ENCODE data around the gene PPFIBP1.
A peak's percentile ranks its signal among the peaks of the same experiment; 100 is the strongest.
"Not testable (repeated sequence)": the region's sequence is repeated elsewhere in the genome, so short reads cannot be mapped to it uniquely, and the experiment has no call there.

The PPFIBP1 gene

DNA sequence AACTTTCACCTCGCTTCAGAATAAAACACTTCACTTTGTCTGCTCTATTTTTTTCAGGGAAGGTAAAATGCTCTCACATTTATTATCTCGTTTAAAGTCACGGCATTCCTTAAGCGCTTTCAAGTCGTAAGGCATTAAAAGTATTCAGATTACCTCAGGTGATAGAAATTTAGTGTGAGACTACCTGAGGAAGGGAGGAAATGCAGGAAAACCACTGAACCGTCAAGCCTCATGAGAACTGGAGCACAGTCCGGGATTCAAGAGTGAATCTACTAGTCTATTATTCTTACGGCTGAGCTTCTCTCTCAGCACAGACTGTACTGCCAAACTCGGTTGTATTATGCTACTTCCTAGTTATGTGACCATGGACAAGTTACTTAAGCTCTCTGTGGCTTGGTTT lies 8.3 kb upstream of the PPFIBP1 start:
- no peak for DNase-seq

DNA sequence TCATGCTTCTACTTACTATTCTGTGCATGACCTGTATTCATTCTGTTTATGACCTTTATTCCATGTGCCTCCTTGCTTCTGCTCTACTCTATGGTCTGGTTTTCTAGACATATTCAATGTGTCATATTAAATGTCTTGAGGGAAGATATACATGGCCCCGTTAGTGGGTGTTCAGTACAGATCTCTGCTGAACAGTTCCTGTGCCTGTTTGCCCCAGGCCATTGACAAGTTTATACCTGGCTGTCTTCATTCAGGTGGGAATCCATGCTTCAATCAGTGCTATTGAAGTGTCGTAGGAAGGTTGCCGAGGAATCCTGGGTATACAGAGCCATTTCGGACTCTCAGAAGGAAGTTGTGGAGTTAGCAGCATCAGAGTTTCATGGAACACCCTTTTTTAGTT lies 7.4 kb upstream of the PPFIBP1 start:
- no peak for DNase-seq

DNA sequence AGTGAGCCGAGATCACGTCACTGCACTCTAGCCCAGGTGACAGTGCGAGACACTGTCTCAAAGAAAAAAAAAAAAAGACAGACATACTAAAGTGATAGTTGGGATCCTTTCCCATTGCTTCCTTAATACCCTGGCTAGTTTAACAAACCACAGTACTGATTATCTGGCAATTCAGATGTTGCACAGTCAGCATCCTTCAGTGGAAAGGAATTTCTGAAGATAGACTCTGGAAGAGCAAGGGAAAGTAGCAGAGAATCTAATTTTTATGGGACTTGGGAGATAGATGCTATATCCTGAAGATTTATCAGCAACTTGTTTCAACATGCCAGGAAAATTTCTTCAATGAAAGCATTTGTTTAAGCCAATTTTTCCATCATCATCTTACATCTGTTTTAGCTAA lies 6.5 kb upstream of the PPFIBP1 start:
- no peak for DNase-seq

DNA sequence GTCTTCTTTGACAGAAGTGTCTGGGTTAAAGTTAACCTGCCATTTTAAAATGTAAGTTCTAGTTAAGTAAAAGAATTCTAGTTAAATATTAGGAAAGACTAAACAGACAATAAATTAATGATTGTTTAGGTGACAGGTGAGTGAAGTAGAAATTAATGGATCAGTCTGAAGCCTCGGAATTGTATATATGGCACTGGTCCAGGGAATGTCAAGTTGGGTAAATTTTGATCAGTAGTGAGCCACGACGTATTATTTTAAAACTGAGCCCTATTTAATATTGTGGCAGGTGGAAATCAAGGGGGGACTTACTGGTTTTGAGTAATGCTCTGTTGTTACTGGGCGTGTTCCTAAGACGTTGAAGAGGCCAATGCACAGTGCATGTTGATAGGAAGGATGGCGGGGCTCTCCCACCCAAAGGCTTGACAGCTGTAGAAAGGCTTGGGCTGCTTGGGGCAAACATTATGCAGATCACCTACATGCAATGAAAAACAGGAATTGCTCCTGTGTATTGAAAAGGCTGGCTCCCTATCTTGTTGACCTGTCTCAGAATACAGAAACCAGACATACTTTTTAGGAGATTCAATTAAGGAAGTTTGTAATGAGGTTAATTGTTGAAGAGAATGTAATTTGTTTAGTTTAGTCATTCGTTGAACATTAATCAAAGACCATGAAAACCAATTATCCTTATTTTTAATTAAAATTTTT lies 5.9 kb upstream of the PPFIBP1 start:
- DNase-seq, result no peak

DNA sequence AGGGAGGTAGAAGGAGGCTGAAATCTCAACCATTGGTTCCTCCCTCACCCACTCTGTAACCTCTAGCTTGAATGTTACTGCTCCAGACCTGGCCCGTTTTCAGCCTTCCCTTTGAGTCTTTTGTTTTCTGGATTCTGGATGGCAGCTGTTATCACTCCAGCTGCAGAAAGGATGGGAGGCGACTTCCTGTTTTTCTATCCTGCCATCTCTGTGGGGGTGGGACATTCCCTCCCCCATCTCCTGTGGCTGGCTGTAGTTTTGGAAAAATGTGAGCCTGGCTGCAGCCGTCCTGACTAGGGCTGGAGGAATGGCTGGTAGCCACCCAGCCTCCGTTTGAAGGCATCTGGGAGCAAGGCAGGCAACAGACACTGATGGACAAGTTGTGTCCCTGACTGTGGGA lies 2.9 kb upstream of the PPFIBP1 start:
- DNase-seq, result no peak

DNA sequence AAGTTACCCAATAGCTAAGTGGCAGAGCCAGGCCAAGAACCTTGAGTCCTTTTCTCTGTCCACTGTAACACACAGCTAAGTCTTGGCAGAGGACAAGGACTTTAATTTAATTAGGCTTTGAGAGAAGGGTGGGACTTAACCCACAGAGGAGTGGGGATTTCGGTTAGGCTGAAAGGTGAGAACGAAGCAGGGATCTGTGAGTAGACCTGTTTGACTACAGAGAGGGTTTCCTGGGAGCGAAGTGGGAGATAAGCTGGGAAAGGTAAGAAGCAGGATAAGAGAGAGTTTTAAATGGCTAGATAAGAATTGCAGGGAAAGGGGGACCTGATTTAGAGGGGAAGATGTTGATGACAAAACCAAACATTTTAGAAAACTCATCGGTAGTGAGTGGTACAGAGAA lies 2.0 kb upstream of the PPFIBP1 start:
- DNase-seq, result no peak

DNA sequence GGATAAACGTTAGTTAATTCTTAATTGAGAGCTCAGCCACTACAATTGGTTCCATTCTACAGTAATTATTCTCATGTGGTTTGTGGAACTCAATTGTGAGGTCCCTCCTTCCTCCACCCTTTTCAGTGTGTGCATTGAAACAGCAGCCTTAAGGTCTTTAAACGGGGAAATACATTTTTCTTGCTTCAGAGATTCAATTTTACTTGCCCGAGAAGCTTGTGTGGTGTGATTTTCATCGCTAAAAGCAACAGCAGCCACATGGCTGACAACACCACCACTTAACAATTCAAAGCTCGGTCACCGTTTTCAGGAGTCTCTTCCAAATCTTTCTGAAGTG lies 733 bp upstream of the PPFIBP1 start:
- DNase-seq, result no peak

DNA sequence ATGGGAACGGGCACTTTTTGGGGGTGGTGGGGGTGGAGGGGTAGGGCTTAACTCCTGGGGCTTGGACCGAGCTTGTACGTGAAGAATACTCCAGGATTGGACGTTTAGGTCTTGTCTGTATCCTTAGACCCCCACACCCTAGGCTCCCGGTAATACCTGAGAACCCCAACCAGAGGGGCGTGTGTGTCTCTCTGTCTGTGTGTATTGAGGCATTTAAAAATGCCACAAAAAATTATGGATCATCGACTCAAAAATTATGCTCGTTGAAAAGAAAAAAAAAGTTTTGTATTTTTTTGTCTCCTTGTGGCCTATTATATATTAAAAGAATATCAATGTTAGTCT lies 459 bp downstream of the PPFIBP1 start:
- DNase-seq, result no peak

DNA sequence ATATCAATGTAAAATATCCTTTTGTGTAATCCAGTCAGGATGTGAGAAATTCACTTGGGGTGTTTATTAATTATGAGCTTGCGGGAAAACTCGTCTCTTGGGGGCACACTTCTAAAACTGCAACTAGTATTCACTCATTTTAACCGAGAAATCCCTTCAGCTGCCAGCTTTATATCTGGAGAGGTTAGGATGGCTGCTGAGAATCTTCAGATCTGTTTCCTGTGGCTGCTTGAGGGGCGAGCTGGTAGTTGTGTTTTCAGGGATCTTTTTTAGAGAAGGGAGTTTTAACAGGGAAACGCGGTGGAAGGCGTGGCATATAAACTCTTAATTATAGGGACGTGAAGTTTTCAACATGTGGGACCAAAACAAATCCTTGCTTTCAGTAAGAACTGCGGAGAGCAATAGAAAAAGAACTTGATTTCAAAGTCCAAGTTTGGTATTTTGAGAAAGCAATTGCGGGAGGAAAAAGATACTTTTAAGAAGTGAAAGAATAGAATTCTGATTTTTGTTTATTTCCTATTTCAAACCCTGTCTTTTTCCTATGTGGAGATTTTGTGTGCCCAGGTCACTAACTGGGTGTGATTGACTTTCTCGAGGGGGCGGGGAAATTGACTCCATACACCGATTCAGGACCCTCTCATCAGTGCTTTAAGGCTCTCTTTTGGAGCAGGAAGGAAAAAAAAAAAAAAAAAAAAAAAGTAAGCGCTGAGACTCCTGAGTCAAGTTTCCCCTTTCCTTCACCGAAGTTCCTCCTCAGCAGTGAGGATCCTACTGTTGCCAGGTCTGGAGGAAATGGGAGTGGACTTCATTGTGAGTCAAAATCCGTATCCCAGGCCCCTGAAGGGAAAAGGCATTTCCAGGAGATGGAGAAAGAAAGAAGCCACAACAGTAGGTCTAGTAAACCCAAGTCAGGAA lies 1.1 kb downstream of the PPFIBP1 start:
- peak; percentile 51 for DNase-seq

DNA sequence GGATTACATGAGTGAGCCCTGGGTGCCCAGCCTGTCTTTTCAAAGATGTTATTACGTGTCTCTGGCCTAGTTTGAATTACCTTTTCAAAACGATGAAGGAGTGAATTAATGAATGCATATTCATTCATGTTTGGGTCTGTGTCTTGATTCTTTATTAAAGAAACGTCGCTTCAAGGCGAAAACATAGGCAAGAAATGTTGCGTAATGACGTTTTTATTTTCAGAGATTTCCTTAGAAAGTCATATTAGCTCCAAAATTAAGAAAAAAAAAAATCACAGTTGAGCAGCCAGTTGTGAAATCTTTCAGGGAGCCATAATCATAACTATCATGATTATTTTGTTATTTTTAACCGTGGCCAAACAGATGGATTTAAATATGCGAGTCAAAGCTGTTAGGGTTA lies 3.5 kb downstream of the PPFIBP1 start:
- no peak for DNase-seq

DNA sequence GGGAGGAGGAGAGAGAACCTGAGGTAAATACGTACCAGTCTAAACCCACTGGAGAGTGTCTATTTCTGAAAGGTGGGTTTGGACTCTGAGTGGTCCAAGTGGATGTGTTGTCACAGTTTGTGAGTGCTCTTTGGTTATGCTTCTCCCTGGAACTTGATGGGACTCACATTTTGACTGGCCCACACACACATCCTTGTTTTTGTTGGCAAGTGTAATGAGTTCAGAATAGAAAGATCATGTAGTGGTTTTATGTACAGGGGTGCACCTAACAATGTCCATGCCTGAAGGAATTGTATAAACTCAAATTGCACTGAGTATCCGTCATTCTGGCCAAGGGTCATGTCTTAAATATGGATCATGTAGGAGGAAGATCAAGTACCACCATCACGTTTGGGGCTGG lies 4.8 kb downstream of the PPFIBP1 start:
- DNase-seq, result no peak

DNA sequence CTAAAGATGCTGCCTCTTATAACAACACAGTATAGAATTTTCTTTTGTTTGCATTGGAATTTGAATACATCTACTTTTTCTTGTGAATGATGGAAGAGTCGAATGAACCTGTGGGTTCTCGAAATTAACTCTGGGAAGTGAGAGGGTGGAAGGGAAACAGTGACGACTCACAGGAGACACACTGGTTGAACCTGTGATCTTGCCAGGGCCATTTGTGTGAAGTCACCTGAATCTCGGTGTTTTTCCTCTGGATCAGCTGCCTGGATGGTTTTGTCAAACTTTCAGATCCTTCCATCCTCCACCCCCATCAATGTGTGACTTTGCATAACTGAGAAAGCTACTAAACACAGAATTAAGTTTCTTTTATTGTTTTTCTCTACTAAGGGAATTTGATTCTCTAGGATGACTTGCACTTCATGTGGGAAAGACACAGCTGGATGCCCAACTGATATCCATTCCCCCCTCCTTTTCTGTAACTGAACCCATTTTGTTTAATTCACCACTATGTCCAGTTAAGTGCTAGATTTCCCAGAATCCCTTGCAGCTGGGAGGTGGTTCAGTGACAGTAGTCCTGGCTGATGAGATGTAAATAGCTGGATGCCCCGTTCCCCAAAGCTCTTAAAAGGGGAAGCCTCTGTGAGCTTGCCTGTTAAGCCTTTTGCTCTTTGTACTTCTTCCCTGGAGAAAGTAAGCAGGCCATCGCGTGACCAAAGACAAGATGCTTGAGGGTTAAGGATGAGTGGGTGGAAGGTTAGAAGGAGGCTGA lies 6.3 kb downstream of the PPFIBP1 start:
- DNase-seq, result no peak

DNA sequence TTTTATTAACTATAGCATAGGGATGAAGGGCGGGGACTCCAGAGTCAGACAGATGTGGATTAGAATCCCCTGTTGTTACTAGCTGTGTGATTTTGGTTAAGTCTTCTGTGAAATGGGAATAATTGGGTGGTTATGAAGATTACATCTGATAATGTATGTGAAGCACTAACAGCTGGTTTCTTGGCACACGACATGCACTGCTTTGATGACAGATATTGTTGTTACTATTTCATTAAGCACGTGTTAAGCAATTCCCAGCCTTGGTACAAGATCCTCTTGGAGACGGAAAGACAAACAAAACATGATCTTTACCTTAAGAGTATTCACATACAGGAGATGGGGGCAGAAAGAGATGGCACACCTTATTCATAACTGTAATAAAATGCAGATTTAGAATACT lies 7.9 kb downstream of the PPFIBP1 start:
- DNase-seq, result no peak

DNA sequence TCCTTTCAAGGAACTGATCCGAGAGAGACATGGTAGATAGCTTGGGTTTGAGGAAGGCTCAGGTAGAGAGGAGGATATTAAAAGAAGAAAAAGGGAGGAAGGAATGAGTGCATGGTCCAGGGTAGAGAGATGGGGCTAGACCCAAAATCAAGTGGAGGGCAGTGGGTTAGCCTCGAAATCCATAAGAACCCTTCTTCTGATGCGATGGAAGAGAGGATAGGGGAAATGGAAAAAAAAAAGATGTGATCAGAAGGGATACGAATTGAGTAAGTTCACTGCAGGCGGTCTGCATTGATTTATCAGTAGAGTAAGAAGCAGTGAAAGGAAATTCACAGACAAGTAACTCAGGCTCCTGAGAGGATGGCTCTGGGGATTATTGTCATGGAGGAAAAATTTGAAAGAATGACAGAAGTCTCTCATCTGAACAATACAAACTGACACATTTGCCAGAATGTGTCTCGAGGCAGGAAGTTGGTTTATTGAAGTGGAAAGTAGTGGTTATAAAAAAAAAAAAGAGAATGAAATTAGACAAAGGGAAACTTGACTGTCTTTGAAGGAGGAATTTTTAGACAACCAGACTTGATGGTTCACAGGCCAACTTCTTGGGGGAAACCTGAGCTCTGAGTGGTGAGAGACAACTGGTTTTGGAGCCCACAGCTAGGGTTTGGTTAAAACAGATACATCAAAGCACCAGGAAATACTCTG lies 10.2 kb downstream of the PPFIBP1 start:
- DNase-seq, result no peak

DNA sequence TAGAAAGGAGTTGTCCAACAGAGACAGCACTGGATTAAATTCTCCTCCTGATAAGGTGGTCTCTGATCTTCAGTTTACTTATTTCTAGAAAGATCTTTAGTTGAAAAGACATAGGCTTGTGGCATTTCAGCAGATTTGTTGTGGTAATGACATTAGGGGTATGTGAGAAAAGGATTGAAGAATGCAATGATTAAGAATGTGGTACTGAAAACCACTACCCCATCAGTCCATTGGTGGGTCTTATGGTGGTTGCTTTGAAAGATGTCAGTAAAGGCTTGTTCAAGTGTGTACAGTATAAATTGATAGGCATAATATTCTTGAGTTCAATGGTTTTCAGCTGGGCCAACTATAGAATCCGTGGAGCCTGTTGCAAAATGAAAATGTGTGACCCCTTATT lies 10.8 kb downstream of the PPFIBP1 start:
- DNase-seq, result no peak

DNA sequence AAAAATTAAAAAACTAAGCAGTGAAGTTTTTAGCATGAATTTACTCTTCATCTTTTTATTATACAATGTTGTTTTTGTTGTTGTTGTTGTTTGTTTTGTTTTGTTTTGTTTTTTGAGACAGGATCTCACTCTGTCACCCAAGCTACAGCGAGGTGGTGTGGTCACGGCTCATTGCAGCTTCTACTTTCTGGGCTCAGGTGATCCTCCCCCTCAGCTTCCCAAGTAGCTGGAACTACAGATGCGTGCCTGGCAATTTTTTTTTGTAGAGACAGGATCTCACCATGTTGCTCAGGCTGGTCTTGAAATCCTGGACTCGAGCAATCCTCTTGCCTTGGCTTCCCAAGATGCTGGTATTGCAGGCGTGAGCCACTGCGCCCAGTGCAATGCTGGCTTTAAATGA lies 11.3 kb downstream of the PPFIBP1 start:
- no peak for DNase-seq

DNA sequence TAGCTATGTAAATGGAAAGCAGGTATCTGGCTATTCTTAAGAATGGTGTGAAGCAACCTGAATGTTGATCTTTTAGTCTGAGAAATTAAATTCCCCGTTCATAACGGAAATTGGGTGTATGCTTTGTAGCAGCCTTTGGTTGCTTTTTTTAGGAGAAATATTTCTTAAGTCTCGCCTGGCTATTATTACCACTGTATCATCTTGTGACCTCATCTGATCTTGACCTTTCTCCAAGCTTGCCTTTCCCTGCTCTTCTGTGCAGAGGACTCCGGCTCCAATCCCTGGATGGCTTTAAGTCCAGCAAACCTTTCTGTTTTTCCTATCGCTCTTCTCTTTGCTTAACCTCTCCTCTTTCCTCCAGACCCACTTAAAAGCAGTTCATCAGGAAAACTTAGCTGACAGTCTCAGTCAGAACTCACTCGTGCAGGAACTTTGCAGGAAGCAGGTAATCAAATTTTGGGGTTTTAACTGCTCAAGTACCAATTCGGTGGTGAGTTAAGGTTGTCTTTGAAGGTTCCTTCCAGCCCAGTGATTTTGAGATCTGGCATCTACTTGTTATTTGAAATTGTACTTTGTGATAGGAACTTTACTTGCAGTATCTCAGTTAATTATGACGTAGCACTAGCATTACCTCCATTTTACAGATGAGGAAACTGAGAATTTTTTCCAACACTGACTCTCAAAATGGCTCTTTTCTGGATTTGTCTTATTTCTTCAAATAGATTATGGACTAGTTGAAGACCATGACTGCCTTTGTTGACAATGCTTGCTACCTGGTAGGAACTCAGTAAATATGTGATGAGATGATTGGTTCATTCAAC lies 14.1 kb downstream of the PPFIBP1 start:
- no peak for DNase-seq

DNA sequence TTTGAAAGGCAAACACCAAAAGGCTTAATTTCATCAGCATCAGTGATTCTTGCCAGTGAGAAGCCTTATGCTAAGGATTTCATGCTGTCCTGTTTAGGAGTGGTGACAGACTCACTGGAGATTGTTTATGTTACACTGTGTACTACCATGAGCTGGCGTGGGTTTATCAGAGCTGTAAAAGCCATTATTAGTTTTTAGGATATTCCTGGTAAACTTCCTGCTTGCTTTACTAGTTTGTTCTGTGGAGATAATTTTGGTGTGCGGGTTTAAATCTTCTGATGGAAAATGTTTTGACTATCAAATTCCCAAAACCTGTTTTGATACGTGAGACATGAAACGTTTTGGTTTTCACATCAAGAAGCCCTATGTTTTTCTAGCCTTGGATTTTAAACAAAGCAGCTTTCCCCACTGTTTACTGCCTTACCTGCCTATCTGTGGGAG lies 15.2 kb downstream of the PPFIBP1 start:
- no peak for DNase-seq

DNA sequence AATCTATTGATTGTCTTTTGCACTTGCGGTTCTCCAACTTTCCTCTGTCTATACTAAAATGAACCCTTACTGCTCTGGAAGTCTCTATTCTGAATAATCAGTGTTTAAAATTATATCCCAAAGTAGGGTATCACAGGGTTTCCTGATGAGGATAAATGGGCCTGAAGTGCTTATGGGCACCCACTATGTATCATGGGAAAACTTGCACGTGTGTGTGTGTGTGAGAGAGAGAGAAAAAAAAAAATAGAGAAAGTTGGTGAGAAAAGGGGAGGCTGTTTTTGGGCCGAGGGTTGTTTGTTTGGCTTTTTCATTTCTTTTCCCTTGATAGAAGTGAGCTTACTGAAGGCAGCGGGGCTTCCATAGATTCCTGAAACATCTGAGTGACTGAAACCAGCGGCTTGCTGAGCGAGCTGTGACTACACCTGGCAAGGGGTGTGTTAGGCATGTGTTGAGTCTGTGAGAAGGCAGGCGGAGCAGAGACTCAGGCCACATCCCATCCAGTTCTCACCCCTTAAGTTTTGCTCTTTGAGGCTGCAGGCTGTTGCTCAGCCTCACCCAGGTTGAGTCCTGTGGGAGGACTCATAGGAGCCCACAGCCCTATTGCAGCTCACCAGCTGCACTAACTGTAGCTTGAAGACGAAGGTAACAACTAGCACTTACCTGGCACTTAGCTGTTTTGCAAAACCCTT lies 17.2 kb downstream of the PPFIBP1 start:
- DNase-seq, result no peak

DNA sequence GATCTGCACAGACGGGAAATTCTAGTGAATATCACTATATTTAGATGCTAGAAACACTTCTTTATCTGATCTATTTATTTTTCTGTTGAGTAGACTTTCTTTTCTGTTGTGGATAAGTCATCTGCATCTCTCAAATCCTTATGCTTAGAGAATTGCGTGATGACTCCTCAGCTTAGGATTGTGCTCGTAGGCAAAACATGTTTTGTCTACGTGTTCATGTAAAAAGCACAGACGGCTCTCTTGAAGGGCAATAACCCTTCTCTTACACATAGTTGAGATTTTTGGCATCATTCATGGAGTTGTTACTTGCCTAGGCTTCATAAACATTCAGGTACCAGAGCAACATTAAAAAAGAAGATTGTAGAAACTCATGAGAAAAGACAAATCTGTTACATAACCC lies 18.6 kb downstream of the PPFIBP1 start:
- DNase-seq, result no peak

DNA sequence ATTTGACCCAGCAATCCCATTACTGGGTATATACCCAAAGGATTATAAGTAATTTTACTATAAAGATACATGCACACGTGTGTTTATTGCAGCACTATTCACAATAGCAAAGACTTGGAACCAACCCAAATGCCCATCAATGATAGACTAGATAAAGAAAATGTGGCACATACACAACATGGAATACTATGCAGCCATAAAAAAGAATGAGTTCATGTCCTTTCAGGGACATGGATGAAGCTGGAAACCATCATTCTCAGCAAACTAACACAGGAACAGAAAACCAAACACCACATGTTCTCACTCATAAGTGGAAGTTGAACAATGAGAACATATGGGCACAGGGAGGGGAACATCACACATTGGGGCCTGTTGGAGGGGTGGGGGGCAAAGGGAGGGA lies 20.9 kb downstream of the PPFIBP1 start:
- not testable (repeated sequence) for DNase-seq

DNA sequence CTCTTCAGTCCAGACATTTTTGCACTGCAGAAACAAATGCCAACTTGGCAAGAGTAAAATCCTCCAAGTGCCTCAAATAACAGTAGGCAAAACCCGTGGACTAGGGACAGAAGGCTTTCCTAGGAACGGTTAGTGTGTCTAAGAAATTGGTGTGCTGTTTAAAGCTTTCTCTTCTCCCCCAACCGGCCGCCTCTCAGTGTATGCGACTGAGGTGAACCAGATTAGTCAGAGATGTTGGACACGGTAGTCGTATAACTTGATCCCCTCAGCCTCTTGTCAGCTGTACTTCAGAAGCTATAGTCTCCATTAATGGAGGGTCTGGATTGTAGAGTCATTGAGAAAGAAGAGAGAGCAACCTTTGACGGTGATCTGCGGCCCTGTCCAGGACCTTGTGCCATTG lies 21.7 kb downstream of the PPFIBP1 start:
- no peak for DNase-seq
